CD4-positive, alpha-beta T cell treated with Interferon gamma for 1 hour (primary cell): ENCODE data around the gene FRA10AC1.

Experiments used
- DNase-seq: peaks from one replicate; pipeline ENCODE4 v3.0.0-alpha.2; 2020

FRA10AC1 gene

GRCh38 chr10:93702210-93703001 is at the start of gene FRA10AC1:
TSS of gene FRA10AC1 (minus strand) at chr10:93702592. CDS start at chr10:93700106, 2,486 bp downstream.
- DNase-seq: peak; percentile 86

- no peak for DNase-seq
These were observed 49.4 kb upstream of the FRA10AC1 start for GRCh38 chr10:93751832-93752231.

GRCh38 chr10:93751124-93751523 is 48.7 kb upstream of the FRA10AC1 start:
- no peak for DNase-seq

GRCh38 chr10:93749218-93749799 is 46.9 kb upstream of the FRA10AC1 start:
- no peak for DNase-seq

GRCh38 chr10:93746844-93747284 is 44.5 kb upstream of the FRA10AC1 start:
- no peak for DNase-seq

- no peak for DNase-seq
These were observed 43.1 kb upstream of the FRA10AC1 start for GRCh38 chr10:93745408-93746065.

- no peak for DNase-seq
These were observed 40.4 kb upstream of the FRA10AC1 start for GRCh38 chr10:93742633-93743349.

- no peak for DNase-seq
These were observed 39.0 kb upstream of the FRA10AC1 start for GRCh38 chr10:93741367-93741766.

GRCh38 chr10:93726024-93726423 is 23.6 kb upstream of the FRA10AC1 start:
- DNase-seq: no peak

- no peak for DNase-seq
These were observed 20.8 kb upstream of the FRA10AC1 start for GRCh38 chr10:93723153-93723552.

- no peak for DNase-seq
These were observed 20.2 kb upstream of the FRA10AC1 start for GRCh38 chr10:93722550-93722949.

GRCh38 chr10:93719901-93720300 is 17.5 kb upstream of the FRA10AC1 start:
- DNase-seq: no peak

GRCh38 chr10:93718937-93719725 is 16.7 kb upstream of the FRA10AC1 start:
- DNase-seq: no peak

- DNase-seq: no peak
These were observed 14.4 kb upstream of the FRA10AC1 start for GRCh38 chr10:93716766-93717165.

GRCh38 chr10:93715345-93715744 is 13.0 kb upstream of the FRA10AC1 start:
- peak; percentile 8 for DNase-seq

GRCh38 chr10:93712593-93712992 is 10.2 kb upstream of the FRA10AC1 start:
- DNase-seq: no peak

GRCh38 chr10:93711891-93712290 is 9.5 kb upstream of the FRA10AC1 start:
- DNase-seq: no peak

GRCh38 chr10:93710333-93710909 is 8.0 kb upstream of the FRA10AC1 start:
- no peak for DNase-seq

GRCh38 chr10:93707623-93708022 is 5.2 kb upstream of the FRA10AC1 start:
- no peak for DNase-seq

GRCh38 chr10:93704451-93704850 is 2.1 kb upstream of the FRA10AC1 start:
- DNase-seq: no peak

- no peak for DNase-seq
These were observed 1.4 kb upstream of the FRA10AC1 start for GRCh38 chr10:93703841-93704240.

- DNase-seq: no peak
These were observed 674 bp upstream of the FRA10AC1 start for GRCh38 chr10:93703066-93703465.
